ENCODE data around the gene KRTAP5-3.
"Not testable (repeated sequence)": the region's sequence is repeated elsewhere in the genome, so short reads cannot be mapped to it uniquely, and the experiment has no call there.

DNA sequence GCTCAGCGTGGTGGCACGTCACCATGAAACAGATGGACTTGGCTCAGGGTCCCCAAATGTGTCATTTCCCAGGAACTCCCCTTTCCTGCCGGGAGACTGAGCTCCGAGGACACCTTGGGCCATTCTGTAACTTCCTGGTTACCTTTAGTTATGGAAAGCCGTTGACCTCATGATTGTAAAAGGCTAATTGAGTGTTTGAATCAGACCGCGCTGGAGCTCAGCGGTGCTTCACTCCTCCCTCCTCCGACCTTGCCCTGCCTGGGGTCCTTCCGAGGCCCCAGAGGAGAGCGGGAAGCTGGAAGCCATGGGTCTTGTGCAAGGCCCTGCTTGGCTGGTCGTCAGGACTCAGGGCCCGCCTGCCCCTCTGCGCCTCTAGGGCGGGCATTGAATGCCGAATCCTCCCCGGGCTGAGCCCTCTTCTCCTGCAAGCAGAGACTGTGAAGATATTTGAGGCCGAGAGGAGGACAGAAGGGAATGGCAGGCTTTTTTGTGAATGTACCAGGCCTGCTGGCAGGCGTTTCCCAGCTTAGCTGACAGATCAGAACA lies 11.6 kb downstream of the KRTAP5-3 start:
- TF ChIP-seq POLR2A (IDR thresholded peaks at IDR 0.05), result not testable (repeated sequence)
- TF ChIP-seq, protein P1, sequence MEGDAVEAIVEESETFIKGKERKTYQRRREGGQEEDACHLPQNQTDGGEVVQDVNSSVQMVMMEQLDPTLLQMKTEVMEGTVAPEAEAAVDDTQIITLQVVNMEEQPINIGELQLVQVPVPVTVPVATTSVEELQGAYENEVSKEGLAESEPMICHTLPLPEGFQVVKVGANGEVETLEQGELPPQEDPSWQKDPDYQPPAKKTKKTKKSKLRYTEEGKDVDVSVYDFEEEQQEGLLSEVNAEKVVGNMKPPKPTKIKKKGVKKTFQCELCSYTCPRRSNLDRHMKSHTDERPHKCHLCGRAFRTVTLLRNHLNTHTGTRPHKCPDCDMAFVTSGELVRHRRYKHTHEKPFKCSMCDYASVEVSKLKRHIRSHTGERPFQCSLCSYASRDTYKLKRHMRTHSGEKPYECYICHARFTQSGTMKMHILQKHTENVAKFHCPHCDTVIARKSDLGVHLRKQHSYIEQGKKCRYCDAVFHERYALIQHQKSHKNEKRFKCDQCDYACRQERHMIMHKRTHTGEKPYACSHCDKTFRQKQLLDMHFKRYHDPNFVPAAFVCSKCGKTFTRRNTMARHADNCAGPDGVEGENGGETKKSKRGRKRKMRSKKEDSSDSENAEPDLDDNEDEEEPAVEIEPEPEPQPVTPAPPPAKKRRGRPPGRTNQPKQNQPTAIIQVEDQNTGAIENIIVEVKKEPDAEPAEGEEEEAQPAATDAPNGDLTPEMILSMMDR (IDR thresholded peaks at IDR 0.05), result not testable (repeated sequence)

Data from thyroid gland (tissue), 4 donors.